Panc1 (cell line): ENCODE results near the gene RFTN1. TPM values are rescaled to one million over a fixed set of nuclear protein-coding genes. Genes with fewer than 3 reads are reported as not detected.

Source experiments
- ATAC-seq: fragments of 200-7000 bp; cut with Tn5 transposase; 2 replicates; pipeline ENCODE4 v1.9.1; 2020; ENCODE audit warnings: mild to moderate bottlenecking, moderate library complexity
- BruUV-seq: library from RNA; stranded (reverse); fragments of 400-500 nt; replicated peaks from 2 replicates; lab custom pipeline; 2021; lab: Mats Ljungman, UMichigan
- CTCF ChIA-PET: fragments of 300-600 bp; sonication (Branson Sonifier 250); formaldehyde crosslinking; loops from one replicate; lab custom pipeline; 2022; ENCODE audit warnings: antibody characterized with exemption; lab: Charles Lee
- POLR2A ChIA-PET: fragments of 300-600 bp; sonication (Branson Sonifier 250); formaldehyde crosslinking; loops from one replicate; lab custom pipeline; 2022; ENCODE audit warnings: antibody characterized with exemption; lab: Charles Lee
- DNase-seq: peaks from one replicate; pipeline ENCODE4 v3.0.0-alpha.2; 2010; ENCODE audit warnings: low read depth, low spot score
- H3K27ac ChIP-seq: 2 replicates; pipeline ENCODE4 v1.5.1; 2011; ENCODE audit warnings: mild to moderate bottlenecking, low read length, inconsistent platforms
- H3K27me3 ChIP-seq: fragments of 200-500 bp; sonication (Bioruptor generic); 2 replicates; pipeline ENCODE4 v1.6.0; 2014; ENCODE audit warnings: low read length, inconsistent platforms; ENCODE audit not compliant: control insufficient read depth, insufficient read depth
- H3K36me3 ChIP-seq: fragments of 200-500 bp; sonication (Bioruptor generic); 2 replicates; pipeline ENCODE4 v1.5.1; 2014; ENCODE audit warnings: inconsistent platforms, mild to moderate bottlenecking, low read length, moderate library complexity; ENCODE audit not compliant: control insufficient read depth, insufficient read depth
- H3K4me1 ChIP-seq: 2 replicates; pipeline ENCODE4 v1.5.1; 2011; ENCODE audit warnings: inconsistent platforms, mild to moderate bottlenecking, low read length, moderate library complexity; ENCODE audit not compliant: control insufficient read depth, insufficient read depth
- H3K4me3 ChIP-seq, 2 experiments: 2 replicates each; pipeline ENCODE4 v1.5.1; 2011 to 2012; ENCODE audit warnings: low read depth in 2 of 2, low read length in 2 of 2, mild to moderate bottlenecking in 2 of 2, inconsistent platforms in 1 of 2, moderate library complexity in 1 of 2
- H3K9me3 ChIP-seq: fragments of 200-500 bp; sonication (Bioruptor generic); 2 replicates; pipeline ENCODE4 v1.5.1; 2014; ENCODE audit warnings: low read depth, mild to moderate bottlenecking, inconsistent platforms, low read length, moderate library complexity; ENCODE audit not compliant: control insufficient read depth, insufficient read depth
- CTCF ChIP-seq: fragments of 450-650 bp; IDR thresholded peaks from 2 replicates; pipeline ENCODE4 v1.5.1; 2017; ENCODE audit warnings: mild to moderate bottlenecking
- POLR2AphosphoS5 ChIP-seq: IDR thresholded peaks from 2 replicates; pipeline ENCODE4 v1.6.1; 2012; ENCODE audit warnings: mild to moderate bottlenecking, low read depth, low read length, moderate library complexity
- REST ChIP-seq, 2 experiments: IDR thresholded peaks; 2 replicates each; pipeline ENCODE4 v1.6.1; 2011 to 2012; ENCODE audit warnings: low read depth in 2 of 2, control low read depth in 1 of 2, low read length in 1 of 2, mild to moderate bottlenecking in 1 of 2, moderate library complexity in 1 of 2; ENCODE audit not compliant: insufficient read depth in 1 of 2
- SIN3A ChIP-seq: IDR thresholded peaks from 2 replicates; pipeline ENCODE4 v1.6.1; 2012; ENCODE audit warnings: low read depth, mild to moderate bottlenecking, low read length, moderate library complexity, borderline replicate concordance; ENCODE audit not compliant: insufficient read depth
- TCF7L2 ChIP-seq: IDR thresholded peaks from 2 replicates; pipeline ENCODE4 v1.6.1; 2011; ENCODE audit warnings: mild to moderate bottlenecking, low read depth, low read length, inconsistent platforms
- in situ Hi-C: cut with HindIII; loops from 2 replicates; pipeline ENCODE4 v1.10.0; 2016; ENCODE audit warnings: low sequenced_read_pairs, low pct_unique_long_range_greater_than_20kb
- intact Hi-C: fragments of 100-400 bp; cut with micrococcal nuclease; formaldehyde crosslinking; loops from one replicate; pipeline ENCODE4 v1.10.0; 2022; ENCODE audit not compliant: unreplicated experiment
- total RNA-seq: library from RNA; stranded (reverse); gene quantifications from one replicate; pipeline ENCODE4 v1.2.1, GENCODE V29; 2021; ENCODE audit not compliant: unreplicated experiment

Gene RFTN1
- total RNA-seq, 1 experiment from 2014 or later = 0.90 TPM

GRCh38 chr3:16357186-16358121 is 156.0 kb downstream of the RFTN1 start:
- TF ChIP-seq POLR2AphosphoS5 (no peak), TCF7L2 (no peak), SIN3A (no peak), REST (IDR thresholded peaks at IDR 0.05; ENCODE audit: insufficient read depth in 1 of 2, low read depth in 2 of 2, low read length in 1 of 2) (no peak), CTCF (no peak)
- Histone ChIP-seq H3K4me1 (no peaks in the 10 kb centered on the region), H3K4me3 (no peak overlapping the region), H3K9me3 (no peaks in the 10 kb centered on the region), H3K27me3 (no peaks in the 10 kb centered on the region), H3K27ac (no peak overlapping the region), H3K36me3 (no peaks in the 10 kb centered on the region)
- in situ Hi-C loops = no loop called here
- ChIA-PET CTCF (no interaction called here), POLR2A (interaction anchor here (0.7 kb wide), 1 partner anchor 23 kb away, joined by 4 read pairs; no protein-coding TSS in a partner anchor)
- no peak for DNase-seq
- intact Hi-C loops = no loop called here
- no peak for ATAC-seq
- no TSS peak for BruUV-seq

- ChIA-PET POLR2A (no interaction called here), CTCF (no interaction called here)
- Histone ChIP-seq H3K4me1 (no peaks in the 10 kb centered on the region), H3K4me3 (no peak overlapping the region), H3K36me3 (no peaks in the 10 kb centered on the region), H3K27me3 (no peaks in the 10 kb centered on the region), H3K27ac (no peak overlapping the region), H3K9me3 (no peaks in the 10 kb centered on the region)
- TF ChIP-seq POLR2AphosphoS5 (no peak), REST (IDR thresholded peaks at IDR 0.05; ENCODE audit: insufficient read depth in 1 of 2, low read depth in 2 of 2, low read length in 1 of 2) (no peak), SIN3A (no peak), TCF7L2 (no peak), CTCF (no peak)
- in situ Hi-C loops (no loop called here), intact Hi-C loops (no loop called here)
- ATAC-seq = no peak
- no peak for DNase-seq
- no TSS peak for BruUV-seq
These were observed 157.7 kb downstream of the RFTN1 start for GRCh38 chr3:16355828-16356227.
